ENCODE data around the gene EHMT1. TPM values are rescaled to one million over a fixed set of nuclear protein-coding genes. Genes with fewer than 3 reads are reported as not detected.

Gene EHMT1
- total and polyA plus RNA-seq, 2 experiments from 2014 or later = 46.0 to 47.7 TPM

- peak; percentile 57 for DNase-seq (ENCODE audit: low spot score)
- H2AFZ ChIP-seq = no peak overlapping the region
- TF ChIP-seq CTCF (IDR thresholded peaks at IDR 0.05; ENCODE audit: poor library complexity) = no peak
- TF ChIP-seq EZH2 (IDR thresholded peaks at IDR 0.05; ENCODE audit: borderline replicate concordance) = no peak
- no peak for TF ChIP-seq EZH2phosphoT487 (IDR thresholded peaks at IDR 0.05; ENCODE audit: low read depth, severe bottlenecking, unreplicated experiment)
- no peaks in the 10 kb centered on the region for H3K9me3 ChIP-seq (ENCODE audit: low read depth)
- no peaks in the 10 kb centered on the region for H3K27me3 ChIP-seq
- no peaks in the 10 kb centered on the region for H3K4me1 ChIP-seq (ENCODE audit: insufficient read depth)
- H3K27ac ChIP-seq = no peak overlapping the region
- H3K36me3 ChIP-seq (replicated peaks; ENCODE audit: insufficient read depth, low read depth) = no peaks in the 10 kb centered on the region
- peaks cover 18% of the 10 kb centered on the region for H3K79me2 ChIP-seq
- peaks cover 4% of the 10 kb centered on the region for H4K20me1 ChIP-seq (ENCODE audit: insufficient read depth, poor library complexity, severe bottlenecking)
- H3K4me2 ChIP-seq = no peak overlapping the region
- no peaks in the 10 kb centered on the region for H3K9me2 ChIP-seq (replicated peaks; ENCODE audit: insufficient read depth)
- no peak overlapping the region for H3K4me3 ChIP-seq
- 85% methylated on average over 10 of the region's 10 CpGs for WGBS (ENCODE audit: low lambda C conversion rate, missing lambda C conversion rate)
Measured at GRCh38 chr9:137745541-137745991, 126.8 kb downstream of the EHMT1 start.

GRCh38 chr9:137748311-137748710 lies 129.5 kb downstream of the EHMT1 start:
- no peak for DNase-seq (ENCODE audit: low spot score)
- H3K9me2 ChIP-seq (replicated peaks; ENCODE audit: insufficient read depth) = no peaks in the 10 kb centered on the region
- H3K27ac ChIP-seq = no peak overlapping the region
- H2AFZ ChIP-seq = no peak overlapping the region
- no peak overlapping the region for H3K4me2 ChIP-seq
- no peaks in the 10 kb centered on the region for H3K9me3 ChIP-seq (ENCODE audit: low read depth)
- no peak for TF ChIP-seq EZH2phosphoT487 (IDR thresholded peaks at IDR 0.05; ENCODE audit: low read depth, severe bottlenecking, unreplicated experiment)
- no peak for TF ChIP-seq CTCF (IDR thresholded peaks at IDR 0.05; ENCODE audit: poor library complexity)
- TF ChIP-seq EZH2 (IDR thresholded peaks at IDR 0.05; ENCODE audit: borderline replicate concordance) = no peak
- no peaks in the 10 kb centered on the region for H3K27me3 ChIP-seq
- H3K4me1 ChIP-seq (ENCODE audit: insufficient read depth) = no peaks in the 10 kb centered on the region
- WGBS (ENCODE audit: low lambda C conversion rate, missing lambda C conversion rate) = 96% methylated on average over 15 of the region's 15 CpGs
- peaks cover 25% of the 10 kb centered on the region for H3K79me2 ChIP-seq
- peaks cover 4% of the 10 kb centered on the region for H4K20me1 ChIP-seq (ENCODE audit: insufficient read depth, poor library complexity, severe bottlenecking)
- H3K36me3 ChIP-seq (replicated peaks; ENCODE audit: insufficient read depth, low read depth) = no peaks in the 10 kb centered on the region
- no peak overlapping the region for H3K4me3 ChIP-seq

GRCh38 chr9:137748741-137749140 lies 129.9 kb downstream of the EHMT1 start:
- Histone ChIP-seq H3K27ac (no peak overlapping the region), H3K79me2 (peaks cover 25% of the 10 kb centered on the region), H3K27me3 (no peaks in the 10 kb centered on the region), H3K4me2 (no peak overlapping the region), H2AFZ (no peak overlapping the region), H3K9me3 (ENCODE audit: low read depth) (no peaks in the 10 kb centered on the region), H3K9me2 (replicated peaks; ENCODE audit: insufficient read depth) (no peaks in the 10 kb centered on the region), H3K4me3 (no peak overlapping the region), H3K36me3 (replicated peaks; ENCODE audit: insufficient read depth, low read depth) (no peaks in the 10 kb centered on the region), H3K4me1 (ENCODE audit: insufficient read depth) (no peaks in the 10 kb centered on the region), H4K20me1 (ENCODE audit: insufficient read depth, poor library complexity, severe bottlenecking) (peaks cover 4% of the 10 kb centered on the region)
- WGBS (ENCODE audit: low lambda C conversion rate, missing lambda C conversion rate) = 96% methylated on average over 3 of the region's 3 CpGs
- no peak for TF ChIP-seq EZH2phosphoT487 (IDR thresholded peaks at IDR 0.05; ENCODE audit: low read depth, severe bottlenecking, unreplicated experiment)
- DNase-seq (ENCODE audit: low spot score) = no peak

- Histone ChIP-seq H3K27me3 (no peaks in the 10 kb centered on the region), H3K36me3 (replicated peaks; ENCODE audit: insufficient read depth, low read depth) (no peaks in the 10 kb centered on the region), H3K4me3 (no peak overlapping the region), H3K9me2 (replicated peaks; ENCODE audit: insufficient read depth) (no peaks in the 10 kb centered on the region), H3K4me2 (no peak overlapping the region), H3K27ac (no peak overlapping the region), H3K9me3 (ENCODE audit: low read depth) (no peaks in the 10 kb centered on the region), H3K79me2 (peaks cover 25% of the 10 kb centered on the region), H3K4me1 (ENCODE audit: insufficient read depth) (no peaks in the 10 kb centered on the region), H2AFZ (no peak overlapping the region), H4K20me1 (ENCODE audit: insufficient read depth, poor library complexity, severe bottlenecking) (peaks cover 4% of the 10 kb centered on the region)
- DNase-seq (ENCODE audit: low spot score) = no peak
- 94% methylated on average over 4 of the region's 4 CpGs for WGBS (ENCODE audit: low lambda C conversion rate, missing lambda C conversion rate)
- TF ChIP-seq EZH2phosphoT487 (IDR thresholded peaks at IDR 0.05; ENCODE audit: low read depth, severe bottlenecking, unreplicated experiment) (no peak), CTCF (IDR thresholded peaks at IDR 0.05; ENCODE audit: poor library complexity) (no peak), EZH2 (IDR thresholded peaks at IDR 0.05; ENCODE audit: borderline replicate concordance) (no peak)
Measured at GRCh38 chr9:137749511-137749910, 130.7 kb downstream of the EHMT1 start.
